ENCODE data around the gene HOXD4.

The HOXD4 gene

GRCh38 chr2:176156807-176157498 lies 5.6 kb downstream of the HOXD4 start, which contains the start of gene HOXD3:
Gene HOXD3, plus strand, starts transcription at chr2:176157307. Its CDS starts 11,808 bp downstream, at chr2:176169115.
- no peak for DNase-seq (ENCODE audit: low read depth in 2 of 3, low spot score in 2 of 3)

- DNase-seq (ENCODE audit: low read depth in 2 of 3, low spot score in 2 of 3): no peak
These were observed 6.3 kb downstream of the HOXD4 start for GRCh38 chr2:176157499-176158185.

GRCh38 chr2:176158186-176158591 lies 6.8 kb downstream of the HOXD4 start:
- no peak for DNase-seq (ENCODE audit: low read depth in 2 of 3, low spot score in 2 of 3)

DNA sequence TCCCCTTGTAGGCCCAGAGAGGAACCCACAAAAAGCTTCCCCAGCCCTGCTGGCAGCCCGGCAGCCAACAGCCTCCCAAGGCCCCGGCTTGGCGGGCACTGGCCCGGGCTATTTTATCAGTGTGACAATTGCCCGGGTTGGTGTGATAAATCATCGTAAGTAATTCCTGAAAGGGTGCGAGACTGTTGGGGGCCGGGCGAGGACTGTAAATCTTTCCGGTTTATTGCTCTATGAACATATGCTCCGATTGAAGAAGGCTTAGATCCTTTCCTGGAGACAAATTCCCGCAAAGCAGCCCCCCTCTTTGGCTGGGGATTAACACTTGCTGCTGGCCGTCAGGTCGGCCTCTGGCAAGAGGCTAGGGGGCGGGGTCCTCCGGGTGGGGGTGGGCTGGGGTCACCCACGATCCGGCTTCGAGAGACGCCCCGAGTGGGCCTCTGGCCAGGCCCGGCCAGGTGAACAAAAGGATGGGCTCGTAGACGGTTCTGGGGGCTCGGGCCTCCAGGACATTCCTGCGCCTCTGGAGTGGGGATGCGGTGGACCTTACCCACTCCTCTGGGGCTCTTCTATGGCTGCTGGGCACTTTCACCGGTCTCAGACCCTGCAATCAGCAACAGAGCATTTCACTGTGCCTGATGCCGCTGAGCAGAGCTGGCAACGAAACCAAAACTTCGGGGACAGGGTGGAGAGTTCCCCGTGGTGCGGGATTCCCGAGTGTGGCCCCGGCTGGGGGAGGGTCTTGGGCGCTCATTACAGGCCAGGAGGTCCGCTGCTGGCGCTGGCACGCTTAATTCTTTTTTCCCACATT lies 7.7 kb downstream of the HOXD4 start:
- DNase-seq (ENCODE audit: low read depth in 2 of 3, low spot score in 2 of 3): no peak

- DNase-seq (ENCODE audit: low read depth in 2 of 3, low spot score in 2 of 3): no peak
These were observed 8.4 kb downstream of the HOXD4 start for GRCh38 chr2:176159663-176160250.

- DNase-seq (ENCODE audit: low read depth in 2 of 3, low spot score in 2 of 3): no peak
These were observed 9.1 kb downstream of the HOXD4 start for GRCh38 chr2:176160251-176160985.

- DNase-seq (ENCODE audit: low read depth in 2 of 3, low spot score in 2 of 3): no peak
These were observed 9.9 kb downstream of the HOXD4 start for GRCh38 chr2:176160986-176161824.

- DNase-seq (ENCODE audit: low read depth in 2 of 3, low spot score in 2 of 3): no peak
These were observed 10.7 kb downstream of the HOXD4 start for GRCh38 chr2:176161825-176162626.

- no peak for DNase-seq (ENCODE audit: low read depth in 2 of 3, low spot score in 2 of 3)
These were observed 11.7 kb downstream of the HOXD4 start for GRCh38 chr2:176162911-176163671.

DNA sequence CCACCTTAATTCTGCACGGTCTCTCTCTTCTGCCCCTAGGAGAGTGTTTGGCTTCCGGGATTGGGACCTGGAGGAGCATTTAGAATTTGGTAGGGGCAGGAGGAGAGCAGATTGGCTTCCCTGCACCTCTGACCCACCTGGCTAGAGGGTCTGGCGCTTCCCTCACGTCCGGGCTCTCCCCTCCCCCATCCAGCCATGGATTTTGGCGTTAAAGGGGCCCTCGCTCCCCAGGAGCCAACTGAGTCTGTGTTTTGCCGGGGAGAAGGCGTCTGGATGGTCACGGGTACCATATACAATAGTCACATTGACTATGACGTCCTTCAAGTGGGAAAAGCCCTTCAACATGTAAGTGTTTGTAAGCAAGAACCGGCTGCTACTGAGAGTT lies 12.3 kb downstream of the HOXD4 start:
- no peak for DNase-seq (ENCODE audit: low read depth in 2 of 3, low spot score in 2 of 3)

DNA sequence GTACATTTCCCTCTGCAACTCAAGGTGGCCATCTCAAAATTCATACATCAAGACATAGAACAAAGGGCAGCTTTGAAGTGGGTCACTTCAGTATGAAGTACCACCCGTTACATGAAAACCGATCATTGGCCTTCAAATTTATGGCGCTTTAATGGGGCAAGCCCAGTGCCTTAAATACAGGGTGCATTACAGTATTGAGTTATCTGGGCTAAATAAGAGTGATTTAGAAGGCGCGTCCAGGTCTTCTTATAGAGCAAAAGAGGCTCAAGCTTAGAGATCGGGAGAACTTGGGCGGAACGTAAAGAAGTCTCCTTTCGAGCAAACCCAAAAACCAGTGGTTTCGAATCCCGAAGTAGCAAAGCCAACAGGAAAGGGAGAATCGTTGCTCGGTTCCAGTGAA lies 12.9 kb downstream of the HOXD4 start:
- no peak for DNase-seq (ENCODE audit: low read depth in 2 of 3, low spot score in 2 of 3)

GRCh38 chr2:176164611-176165369 lies 13.4 kb downstream of the HOXD4 start:
- DNase-seq (ENCODE audit: low read depth in 2 of 3, low spot score in 2 of 3): no peak

GRCh38 chr2:176165370-176166050 lies 14.2 kb downstream of the HOXD4 start:
- no peak for DNase-seq (ENCODE audit: low read depth in 2 of 3, low spot score in 2 of 3)

- DNase-seq (ENCODE audit: low read depth in 2 of 3, low spot score in 2 of 3): no peak
These were observed 14.9 kb downstream of the HOXD4 start for GRCh38 chr2:176166272-176166671.

- no peak for DNase-seq (ENCODE audit: low read depth in 2 of 3, low spot score in 2 of 3)
These were observed 16.0 kb downstream of the HOXD4 start for GRCh38 chr2:176167398-176167797.

DNA sequence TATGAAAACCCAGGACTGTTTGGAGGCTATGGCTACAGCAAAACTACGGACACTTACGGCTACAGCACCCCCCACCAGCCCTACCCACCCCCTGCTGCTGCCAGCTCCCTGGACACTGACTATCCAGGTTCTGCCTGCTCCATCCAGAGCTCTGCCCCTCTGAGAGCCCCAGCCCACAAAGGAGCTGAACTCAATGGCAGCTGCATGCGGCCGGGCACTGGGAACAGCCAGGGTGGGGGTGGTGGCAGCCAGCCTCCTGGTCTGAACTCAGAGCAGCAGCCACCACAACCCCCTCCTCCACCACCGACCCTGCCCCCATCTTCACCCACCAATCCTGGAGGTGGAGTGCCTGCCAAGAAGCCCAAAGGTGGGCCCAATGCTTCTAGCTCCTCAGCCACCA lies 17.8 kb downstream of the HOXD4 start:
- no peak for DNase-seq (ENCODE audit: low read depth in 2 of 3, low spot score in 2 of 3)

- DNase-seq (ENCODE audit: low read depth in 2 of 3, low spot score in 2 of 3): no peak
These were observed 18.4 kb downstream of the HOXD4 start for GRCh38 chr2:176169711-176170110.

Data from activated CD8-positive, alpha-beta memory T cell treated with anti-CD3 and anti-CD28 coated beads for 48 hours (primary cell).